HG03066 (cell line): Measurements from ENCODE around the gene RD3L.
"Not testable (repeated sequence)": the region's sequence is repeated elsewhere in the genome, so short reads cannot be mapped to it uniquely, and the experiment has no call there.

Experiments
- ATAC-seq: cut with Tn5 transposase; IDR thresholded peaks from one replicate; pipeline ENCODE4 v1.9.1; 2021; ENCODE audit warnings: low read depth; ENCODE audit not compliant: unreplicated experiment

RD3L gene

GRCh38 chr14:103941973-103942736 is at the start of gene RD3L:
Gene RD3L (minus strand): TSS chr14:103942529. CDS start chr14:103941695, 834 bp downstream.
- ATAC-seq: no peak

GRCh38 chr14:103989964-103990363 is 47.6 kb upstream of the RD3L start:
- no peak for ATAC-seq

GRCh38 chr14:103989034-103989433 is 46.7 kb upstream of the RD3L start:
- ATAC-seq: no peak

GRCh38 chr14:103984196-103984595 is 41.9 kb upstream of the RD3L start:
- no peak for ATAC-seq

- ATAC-seq: not testable (repeated sequence)
Measured at GRCh38 chr14:103980623-103981238, 38.4 kb upstream of the RD3L start.

- no peak for ATAC-seq
Measured at GRCh38 chr14:103974575-103974974, 32.2 kb upstream of the RD3L start.

GRCh38 chr14:103973354-103973753 is 31.0 kb upstream of the RD3L start:
- no peak for ATAC-seq

- ATAC-seq: no peak
Measured at GRCh38 chr14:103969961-103970360, 27.6 kb upstream of the RD3L start.

- ATAC-seq: no peak
Measured at GRCh38 chr14:103966631-103967030, 24.3 kb upstream of the RD3L start.

GRCh38 chr14:103961928-103962578 is 19.7 kb upstream of the RD3L start:
- ATAC-seq: no peak

GRCh38 chr14:103960457-103961055 is 18.2 kb upstream of the RD3L start:
- no peak for ATAC-seq

GRCh38 chr14:103949131-103949790 is 6.9 kb upstream of the RD3L start:
- no peak for ATAC-seq

- ATAC-seq: no peak
Measured at GRCh38 chr14:103948442-103948841, 6.1 kb upstream of the RD3L start.

- no peak for ATAC-seq
Measured at GRCh38 chr14:103946975-103947374, 4.6 kb upstream of the RD3L start.

GRCh38 chr14:103943673-103944072 is 1.3 kb upstream of the RD3L start:
- no peak for ATAC-seq

GRCh38 chr14:103941462-103941861 is 867 bp downstream of the RD3L start:
- ATAC-seq: no peak

GRCh38 chr14:103935102-103935501 is 7.2 kb downstream of the RD3L start:
- no peak for ATAC-seq

- no peak for ATAC-seq
Measured at GRCh38 chr14:103932791-103933490, 9.4 kb downstream of the RD3L start.

GRCh38 chr14:103931422-103931821 is 10.9 kb downstream of the RD3L start:
- no peak for ATAC-seq

GRCh38 chr14:103930051-103930604 is 12.2 kb downstream of the RD3L start:
- no peak for ATAC-seq
